Panc1 (cell line): ENCODE results near the gene ZNF580. TPM values are rescaled to one million over a fixed set of nuclear protein-coding genes. Genes with fewer than 3 reads are reported as not detected.

Source experiments
- ATAC-seq: fragments of 200-7000 bp; cut with Tn5 transposase; 2 replicates; pipeline ENCODE4 v1.9.1; 2020; ENCODE audit warnings: mild to moderate bottlenecking, moderate library complexity
- BruUV-seq: library from RNA; stranded (reverse); fragments of 400-500 nt; replicated peaks from 2 replicates; lab custom pipeline; 2021; lab: Mats Ljungman, UMichigan
- CTCF ChIA-PET: fragments of 300-600 bp; sonication (Branson Sonifier 250); formaldehyde crosslinking; loops from one replicate; lab custom pipeline; 2022; ENCODE audit warnings: antibody characterized with exemption; lab: Charles Lee
- POLR2A ChIA-PET: fragments of 300-600 bp; sonication (Branson Sonifier 250); formaldehyde crosslinking; loops from one replicate; lab custom pipeline; 2022; ENCODE audit warnings: antibody characterized with exemption; lab: Charles Lee
- DNase-seq: peaks from one replicate; pipeline ENCODE4 v3.0.0-alpha.2; 2010; ENCODE audit warnings: low read depth, low spot score
- H3K27ac ChIP-seq: 2 replicates; pipeline ENCODE4 v1.5.1; 2011; ENCODE audit warnings: mild to moderate bottlenecking, low read length, inconsistent platforms
- H3K27me3 ChIP-seq: fragments of 200-500 bp; sonication (Bioruptor generic); 2 replicates; pipeline ENCODE4 v1.6.0; 2014; ENCODE audit warnings: low read length, inconsistent platforms; ENCODE audit not compliant: control insufficient read depth, insufficient read depth
- H3K36me3 ChIP-seq: fragments of 200-500 bp; sonication (Bioruptor generic); 2 replicates; pipeline ENCODE4 v1.5.1; 2014; ENCODE audit warnings: inconsistent platforms, mild to moderate bottlenecking, low read length, moderate library complexity; ENCODE audit not compliant: control insufficient read depth, insufficient read depth
- H3K4me1 ChIP-seq: 2 replicates; pipeline ENCODE4 v1.5.1; 2011; ENCODE audit warnings: inconsistent platforms, mild to moderate bottlenecking, low read length, moderate library complexity; ENCODE audit not compliant: control insufficient read depth, insufficient read depth
- H3K4me3 ChIP-seq, 2 experiments: 2 replicates each; pipeline ENCODE4 v1.5.1; 2011 to 2012; ENCODE audit warnings: low read depth in 2 of 2, low read length in 2 of 2, mild to moderate bottlenecking in 2 of 2, inconsistent platforms in 1 of 2, moderate library complexity in 1 of 2
- H3K9me3 ChIP-seq: fragments of 200-500 bp; sonication (Bioruptor generic); 2 replicates; pipeline ENCODE4 v1.5.1; 2014; ENCODE audit warnings: low read depth, mild to moderate bottlenecking, inconsistent platforms, low read length, moderate library complexity; ENCODE audit not compliant: control insufficient read depth, insufficient read depth
- CTCF ChIP-seq: fragments of 450-650 bp; IDR thresholded peaks from 2 replicates; pipeline ENCODE4 v1.5.1; 2017; ENCODE audit warnings: mild to moderate bottlenecking
- POLR2AphosphoS5 ChIP-seq: IDR thresholded peaks from 2 replicates; pipeline ENCODE4 v1.6.1; 2012; ENCODE audit warnings: mild to moderate bottlenecking, low read depth, low read length, moderate library complexity
- REST ChIP-seq, 2 experiments: IDR thresholded peaks; 2 replicates each; pipeline ENCODE4 v1.6.1; 2011 to 2012; ENCODE audit warnings: low read depth in 2 of 2, control low read depth in 1 of 2, low read length in 1 of 2, mild to moderate bottlenecking in 1 of 2, moderate library complexity in 1 of 2; ENCODE audit not compliant: insufficient read depth in 1 of 2
- SIN3A ChIP-seq: IDR thresholded peaks from 2 replicates; pipeline ENCODE4 v1.6.1; 2012; ENCODE audit warnings: low read depth, mild to moderate bottlenecking, low read length, moderate library complexity, borderline replicate concordance; ENCODE audit not compliant: insufficient read depth
- TCF7L2 ChIP-seq: IDR thresholded peaks from 2 replicates; pipeline ENCODE4 v1.6.1; 2011; ENCODE audit warnings: mild to moderate bottlenecking, low read depth, low read length, inconsistent platforms
- in situ Hi-C: cut with HindIII; loops from 2 replicates; pipeline ENCODE4 v1.10.0; 2016; ENCODE audit warnings: low sequenced_read_pairs, low pct_unique_long_range_greater_than_20kb
- intact Hi-C: fragments of 100-400 bp; cut with micrococcal nuclease; formaldehyde crosslinking; loops from one replicate; pipeline ENCODE4 v1.10.0; 2022; ENCODE audit not compliant: unreplicated experiment
- total RNA-seq: library from RNA; stranded (reverse); gene quantifications from one replicate; pipeline ENCODE4 v1.2.1, GENCODE V29; 2021; ENCODE audit not compliant: unreplicated experiment

ZNF580 gene
- total RNA-seq, 1 experiment from 2014 or later = 58.0 TPM

GRCh38 chr19:55673465-55673864, 32.7 kb downstream of the ZNF580 start:
- BruUV-seq = no TSS peak
- intact Hi-C loops (no loop called here), in situ Hi-C loops (no loop called here)
- H3K9me3 ChIP-seq = no peaks in the 10 kb centered on the region
- ChIA-PET CTCF (interaction anchor here (2.3 kb wide), 1 partner anchor 16 kb away, joined by 7 read pairs; no protein-coding TSS in a partner anchor), POLR2A (no interaction called here)
- H3K27ac ChIP-seq = peak overlapping the region; percentile 96
- peaks cover 25% of the 10 kb centered on the region for H3K36me3 ChIP-seq
- peaks cover 77% of the 10 kb centered on the region for H3K4me1 ChIP-seq
- ATAC-seq (no peak), DNase-seq (no peak)
- TF ChIP-seq CTCF (no peak), TCF7L2 (no peak)
- no peaks in the 10 kb centered on the region for H3K27me3 ChIP-seq
- H3K4me3 ChIP-seq = peak overlapping the region in 1 of 2 experiments; percentile 23; a peak in 1 of 4 replicates

- ChIA-PET CTCF (interaction anchor here (0.6 to 2.3 kb wide), 2 partner anchors 17 to 77 kb away, joined by 3 to 7 read pairs; no protein-coding TSS in a partner anchor), POLR2A (interaction anchor here (0.6 kb wide), 1 partner anchor 20 kb away, joined by 7 read pairs; the partner anchor contains the start of gene U2AF2)
- Histone ChIP-seq H3K4me3 (peak overlapping the region; percentile 64 to 94), H3K4me1 (peaks cover 77% of the 10 kb centered on the region), H3K27me3 (no peaks in the 10 kb centered on the region), H3K27ac (peak overlapping the region; percentile 96), H3K36me3 (peaks cover 26% of the 10 kb centered on the region), H3K9me3 (no peaks in the 10 kb centered on the region)
- DNase-seq (no peak), ATAC-seq (no peak)
- no peak for TF ChIP-seq TCF7L2
- TF ChIP-seq POLR2AphosphoS5 = no peak
- TF ChIP-seq REST (IDR thresholded peaks at IDR 0.05; ENCODE audit: insufficient read depth in 1 of 2, low read depth in 2 of 2, low read length in 1 of 2) = no peak
- TF ChIP-seq CTCF = no peak
- TF ChIP-seq SIN3A = no peak
- BruUV-seq = no TSS peak
- intact Hi-C loops = no loop called here
- in situ Hi-C loops = no loop called here
Observed at GRCh38 chr19:55673889-55674288, 33.1 kb downstream of the ZNF580 start.
